AG08395 (cell line): ENCODE measurements around the gene GLIS2.
"Not testable (repeated sequence)": the region's sequence is repeated elsewhere in the genome, so short reads cannot be mapped to it uniquely, and the experiment has no call there.

ENCODE experiments used
- DNase-seq: peaks from one replicate; pipeline ENCODE4 v3.0.0; 2012; ENCODE audit warnings: mixed read lengths, low spot score

GLIS2 gene

GRCh38 chr16:4320571-4321137 lies 4.8 kb downstream of the GLIS2 start:
- no peak for DNase-seq

GRCh38 chr16:4321286-4322120 lies 5.6 kb downstream of the GLIS2 start:
- DNase-seq: no peak

- no peak for DNase-seq
Observed at GRCh38 chr16:4322121-4323052, 6.5 kb downstream of the GLIS2 start.

GRCh38 chr16:4323071-4323844 lies 7.4 kb downstream of the GLIS2 start:
- DNase-seq: no peak

- DNase-seq: peak; percentile 88
Observed at GRCh38 chr16:4323845-4324488, 8.1 kb downstream of the GLIS2 start.

- no peak for DNase-seq
Observed at GRCh38 chr16:4324492-4325252, 8.8 kb downstream of the GLIS2 start.

GRCh38 chr16:4325253-4325758 lies 9.4 kb downstream of the GLIS2 start:
- DNase-seq: no peak

- no peak for DNase-seq
Observed at GRCh38 chr16:4327386-4328045, 11.6 kb downstream of the GLIS2 start.

GRCh38 chr16:4328046-4328781 lies 12.3 kb downstream of the GLIS2 start:
- peak; percentile 84 for DNase-seq

- DNase-seq: no peak
Observed at GRCh38 chr16:4328782-4329775, 13.2 kb downstream of the GLIS2 start.

GRCh38 chr16:4330277-4330874 lies 14.5 kb downstream of the GLIS2 start:
- DNase-seq: peak; percentile 90

GRCh38 chr16:4332083-4332482 lies 16.2 kb downstream of the GLIS2 start:
- no peak for DNase-seq

- DNase-seq: no peak
Observed at GRCh38 chr16:4332623-4333307, 16.9 kb downstream of the GLIS2 start.

- no peak for DNase-seq
Observed at GRCh38 chr16:4333308-4333638, 17.4 kb downstream of the GLIS2 start.

GRCh38 chr16:4333714-4334113 lies 17.8 kb downstream of the GLIS2 start:
- DNase-seq: not testable (repeated sequence)

- no peak for DNase-seq
Observed at GRCh38 chr16:4334724-4335495, 19.0 kb downstream of the GLIS2 start.
